ENCODE data around the gene KRT6B.
"Not testable (repeated sequence)": the region's sequence is repeated elsewhere in the genome, so short reads cannot be mapped to it uniquely, and the experiment has no call there.

Gene KRT6B

GRCh38 chr12:52464897-52465296, 13.0 kb upstream of the KRT6B start:
- no peak for DNase-seq

- DNase-seq = no peak
These were observed 9.7 kb upstream of the KRT6B start for GRCh38 chr12:52461693-52462092.

GRCh38 chr12:52458861-52459260, 6.9 kb upstream of the KRT6B start:
- no peak for DNase-seq

- DNase-seq = no peak
These were observed 3.9 kb upstream of the KRT6B start for GRCh38 chr12:52455821-52456220.

DNA sequence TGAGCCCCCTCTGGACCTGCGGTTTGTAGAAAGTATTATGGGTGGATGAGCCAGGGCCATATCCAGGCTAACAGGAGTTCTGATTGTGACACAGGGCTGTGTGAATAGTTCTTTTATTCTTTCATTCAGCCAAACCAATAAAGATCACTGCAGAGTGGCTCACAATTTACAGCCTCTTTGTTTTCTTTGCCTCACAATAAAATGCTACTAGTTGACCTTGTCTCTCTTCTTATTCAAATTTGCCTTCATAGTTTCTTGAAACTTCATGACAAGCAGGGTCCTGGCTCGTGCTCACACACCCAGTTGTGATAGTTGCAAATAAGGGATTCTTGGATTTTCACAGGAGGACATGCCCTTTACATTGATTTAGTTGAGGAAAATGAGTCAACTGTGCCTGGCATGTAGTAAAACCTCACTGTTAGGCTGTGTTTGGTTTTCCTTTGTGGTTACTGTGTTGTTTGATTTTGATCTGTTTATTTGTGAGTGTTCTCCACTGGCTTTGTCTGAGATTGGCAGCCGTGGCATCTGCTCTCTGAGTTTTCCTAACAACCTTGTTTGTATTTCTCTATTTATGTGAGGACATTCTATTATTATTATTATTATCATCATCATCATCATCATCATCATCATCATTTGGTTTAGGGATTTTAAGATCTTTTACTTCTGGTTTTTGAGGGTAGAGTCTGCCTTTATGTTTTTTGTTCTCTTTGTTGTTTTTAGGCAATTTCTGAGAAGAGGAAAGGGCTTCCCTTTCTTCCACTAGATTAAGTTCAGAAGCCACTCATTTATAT, 2.7 kb upstream of the KRT6B start:
- no peak for DNase-seq

GRCh38 chr12:52448228-52448627, 3.7 kb downstream of the KRT6B start:
- DNase-seq = no peak

DNA sequence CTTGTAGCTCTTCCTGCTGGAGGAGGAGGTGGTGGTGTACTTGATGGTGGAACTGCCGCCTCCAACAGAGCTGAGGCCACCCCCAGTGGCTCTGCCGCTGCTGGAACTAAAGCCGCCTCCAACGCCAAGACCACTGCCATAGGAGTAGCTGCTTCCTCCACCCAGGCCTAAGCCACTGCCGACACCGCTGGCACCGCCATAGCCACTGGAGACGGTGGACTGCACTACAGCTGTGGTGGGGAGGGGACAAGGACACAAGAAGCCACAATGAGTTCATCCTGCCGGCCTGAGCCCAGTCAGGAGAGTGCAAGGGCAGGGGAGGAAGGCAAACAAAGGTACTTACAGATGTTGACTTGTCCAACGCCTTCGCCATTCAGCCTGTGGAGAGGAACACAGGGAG, 4.8 kb downstream of the KRT6B start:
- not testable (repeated sequence) for DNase-seq

- no peak for DNase-seq
These were observed 5.4 kb downstream of the KRT6B start for GRCh38 chr12:52446367-52447045.

DNA sequence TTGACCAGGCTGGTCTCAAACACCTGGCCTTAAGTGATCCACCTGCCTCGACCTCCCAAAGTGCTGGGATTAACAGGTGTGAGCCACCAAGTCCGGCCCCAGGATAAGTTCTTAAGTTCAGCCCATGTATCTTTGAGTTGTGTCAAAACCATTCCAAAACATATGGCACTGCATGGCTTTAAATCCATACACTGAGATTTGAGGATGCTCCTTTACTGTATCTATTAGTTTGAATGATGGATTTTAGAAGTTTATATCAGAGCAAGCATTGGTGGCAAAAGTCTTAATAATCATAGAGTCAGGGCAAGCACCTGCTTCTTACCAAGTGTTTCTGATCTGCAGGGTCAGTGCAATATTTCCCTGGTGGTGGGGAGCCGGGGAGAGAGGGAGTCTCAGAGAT, 6.1 kb downstream of the KRT6B start:
- DNase-seq = no peak

GRCh38 chr12:52444647-52445595, 7.0 kb downstream of the KRT6B start:
- DNase-seq = no peak

GRCh38 chr12:52443966-52444365, 8.0 kb downstream of the KRT6B start:
- DNase-seq = no peak

- DNase-seq = no peak
These were observed 9.3 kb downstream of the KRT6B start for GRCh38 chr12:52442600-52443061.

DNA sequence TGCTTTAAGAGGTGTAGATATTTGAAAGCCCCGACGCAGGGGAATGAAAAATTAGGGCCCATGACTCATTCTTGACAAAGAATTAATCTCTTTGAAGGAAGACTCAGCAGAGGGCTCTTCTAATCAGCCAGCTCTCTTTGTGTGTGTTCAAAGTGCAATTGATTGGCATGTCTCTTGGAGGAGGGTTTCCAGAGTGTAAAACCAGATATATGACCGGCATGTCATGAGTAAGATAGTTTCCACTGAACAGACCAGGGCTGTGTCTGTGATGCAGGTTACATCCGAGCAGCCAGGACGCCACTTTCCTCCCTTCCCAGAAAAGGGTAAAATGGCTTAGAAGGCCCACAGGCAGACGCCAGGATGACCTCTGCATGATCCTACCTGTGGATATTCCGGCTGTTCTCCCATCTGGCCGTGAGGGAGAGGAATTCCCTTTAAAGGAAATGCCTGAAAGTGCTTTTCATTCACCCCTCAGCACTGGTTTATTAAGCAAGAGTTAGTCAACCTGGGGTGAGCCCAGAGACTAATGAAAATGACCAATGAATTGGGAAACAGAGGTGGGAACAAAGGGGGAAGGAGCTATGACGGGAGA, 10.5 kb downstream of the KRT6B start:
- DNase-seq = no peak

DNA sequence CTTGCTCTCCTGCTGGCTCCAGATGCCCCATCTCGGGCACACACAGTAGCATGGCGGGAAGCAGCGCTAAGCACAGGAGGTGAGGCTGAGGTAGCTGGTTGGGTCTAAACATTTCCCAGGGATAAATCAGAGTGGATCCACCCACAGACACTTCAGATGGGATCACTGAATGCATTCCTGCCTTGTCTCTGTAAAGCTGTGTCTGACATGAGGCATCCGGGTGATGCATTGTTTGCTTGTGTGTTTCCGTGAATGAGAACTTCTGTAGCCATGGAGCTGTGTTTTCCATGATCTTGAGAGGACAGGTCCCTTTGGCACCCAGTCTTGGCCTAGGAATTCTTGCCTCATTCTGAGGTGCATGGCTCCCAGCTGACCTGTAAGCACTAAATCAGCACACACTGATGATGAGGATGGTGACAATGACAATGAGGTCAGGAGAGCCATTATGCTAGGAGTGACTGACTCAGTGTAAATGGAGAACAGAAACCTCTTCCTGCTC, 11.1 kb downstream of the KRT6B start:
- no peak for DNase-seq

- DNase-seq = no peak
These were observed 12.1 kb downstream of the KRT6B start for GRCh38 chr12:52439845-52440244.

DNA sequence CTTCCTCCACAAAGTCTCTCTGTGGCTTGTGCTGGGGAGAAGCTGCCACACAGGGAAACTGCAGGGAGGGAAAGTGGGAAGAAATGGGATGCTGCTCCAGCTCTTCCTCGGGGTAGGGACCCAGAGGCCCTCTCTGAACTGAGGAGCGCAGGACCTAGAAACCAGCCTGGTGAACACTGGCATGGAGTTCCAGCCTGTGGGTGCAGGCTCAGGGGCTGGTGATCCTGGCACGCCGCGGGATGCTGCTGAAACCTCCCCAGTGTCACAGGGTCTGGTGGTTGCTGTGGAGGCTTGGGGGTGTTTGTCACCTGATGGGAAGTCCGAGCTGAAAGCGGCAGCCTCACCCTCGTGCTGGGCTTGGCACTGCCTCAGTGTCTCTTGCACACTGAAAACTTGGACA, 12.5 kb downstream of the KRT6B start:
- no peak for DNase-seq

- DNase-seq = no peak
These were observed 13.3 kb downstream of the KRT6B start for GRCh38 chr12:52438305-52439301.

GRCh38 chr12:52437508-52437907, 14.4 kb downstream of the KRT6B start:
- DNase-seq = no peak

DNA sequence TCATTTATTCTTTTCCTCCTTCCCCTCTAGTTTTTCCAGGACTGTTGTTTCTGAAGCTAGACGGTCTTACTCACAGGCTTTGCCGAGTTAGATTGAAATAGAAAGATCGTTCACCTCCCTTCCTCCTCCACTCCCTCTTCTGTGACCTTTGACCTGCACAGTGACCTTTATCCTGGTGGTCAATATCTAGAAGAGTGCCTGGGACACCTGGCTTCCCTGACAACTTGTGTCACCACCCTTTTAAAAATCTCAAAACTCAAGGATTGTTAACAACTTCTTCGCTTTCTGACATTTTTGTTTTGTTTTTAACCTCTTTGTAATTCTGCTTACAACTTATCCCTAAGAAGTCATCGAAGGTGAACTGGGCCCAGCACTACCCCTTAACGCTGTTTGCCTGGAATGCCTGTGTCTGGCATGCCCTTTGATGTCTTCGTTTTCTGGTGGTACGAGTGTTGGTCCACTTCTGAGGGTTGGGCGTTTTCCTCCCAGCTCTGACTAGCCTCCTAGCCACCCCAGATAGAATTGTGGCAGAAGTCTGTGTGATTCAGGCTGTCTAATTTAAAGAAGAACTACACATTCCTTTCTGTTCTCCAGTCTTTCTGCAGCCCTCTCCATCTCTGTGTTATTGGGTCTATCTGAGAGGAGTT, 15.0 kb downstream of the KRT6B start:
- DNase-seq = no peak

GRCh38 chr12:52436000-52436827, 15.7 kb downstream of the KRT6B start:
- DNase-seq = no peak

Data from NCI-H510A (cell line).